Occipital lobe (tissue), 2 donors: ENCODE results near the gene ATP1A3. TPM values are rescaled to one million over a fixed set of nuclear protein-coding genes. Genes with fewer than 3 reads are reported as not detected.
"Not testable (repeated sequence)": the region's sequence is repeated elsewhere in the genome, so short reads cannot be mapped to it uniquely, and the experiment has no call there.

Experiments
- DNase-seq: peaks from one replicate; lab custom pipeline; 2025; lab: John Stamatoyannopoulos, UW
- total RNA-seq: library from RNA; depleted of rRNA; stranded (reverse); fragments of >200 nt; gene quantifications from one replicate; pipeline ENCODE4 v1.2.3, GENCODE V29; 2014

ATP1A3 gene
- total RNA-seq = 153 TPM

DNA sequence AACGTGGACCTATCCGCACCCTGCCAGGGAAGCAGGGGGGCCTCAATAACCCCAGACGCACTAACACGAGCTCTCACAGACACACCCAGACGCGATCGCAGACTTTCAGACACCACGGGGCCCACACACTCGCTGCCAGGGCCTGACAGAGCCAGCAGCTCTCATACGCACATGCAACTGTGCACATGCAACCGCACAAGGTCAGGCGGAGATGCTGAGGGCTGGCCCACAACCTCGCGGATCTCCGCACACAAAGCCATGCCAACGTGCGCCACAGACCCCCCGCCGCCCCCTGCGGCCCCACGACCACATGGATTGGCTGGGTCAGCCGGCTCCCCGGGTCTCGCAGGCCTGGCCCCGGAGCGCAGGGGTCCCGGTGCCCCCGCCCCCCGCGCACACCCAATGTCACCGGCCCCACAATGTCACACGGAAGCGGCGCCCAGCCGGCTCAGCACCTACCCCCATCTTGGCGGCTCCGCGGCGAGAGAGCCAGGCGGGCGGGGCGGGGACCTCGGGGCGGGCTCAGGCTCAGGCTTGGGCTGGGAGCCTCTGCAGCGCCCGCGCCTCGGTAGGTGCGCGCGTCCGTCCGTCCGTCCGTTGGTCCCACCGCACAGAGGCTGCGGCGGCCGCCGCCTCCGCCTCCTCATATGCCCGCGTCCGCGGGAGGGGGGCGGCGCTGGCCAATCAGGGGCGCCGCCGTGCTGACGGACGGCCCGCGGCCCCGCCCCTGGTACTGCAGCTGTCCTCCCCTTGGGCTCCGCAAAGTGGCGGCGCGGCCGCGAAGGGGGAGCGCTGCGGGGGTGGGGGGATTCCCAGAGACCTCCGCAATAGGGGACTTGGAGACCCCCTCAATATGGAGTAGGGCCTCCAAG, at the start of gene ATP1A3:
Gene ATP1A3 (minus strand): TSS at position 619 of the 872 bp plus-strand sequence. CDS start 154 bp downstream, at position 465.
- DNase-seq = peak; percentile 65

DNA sequence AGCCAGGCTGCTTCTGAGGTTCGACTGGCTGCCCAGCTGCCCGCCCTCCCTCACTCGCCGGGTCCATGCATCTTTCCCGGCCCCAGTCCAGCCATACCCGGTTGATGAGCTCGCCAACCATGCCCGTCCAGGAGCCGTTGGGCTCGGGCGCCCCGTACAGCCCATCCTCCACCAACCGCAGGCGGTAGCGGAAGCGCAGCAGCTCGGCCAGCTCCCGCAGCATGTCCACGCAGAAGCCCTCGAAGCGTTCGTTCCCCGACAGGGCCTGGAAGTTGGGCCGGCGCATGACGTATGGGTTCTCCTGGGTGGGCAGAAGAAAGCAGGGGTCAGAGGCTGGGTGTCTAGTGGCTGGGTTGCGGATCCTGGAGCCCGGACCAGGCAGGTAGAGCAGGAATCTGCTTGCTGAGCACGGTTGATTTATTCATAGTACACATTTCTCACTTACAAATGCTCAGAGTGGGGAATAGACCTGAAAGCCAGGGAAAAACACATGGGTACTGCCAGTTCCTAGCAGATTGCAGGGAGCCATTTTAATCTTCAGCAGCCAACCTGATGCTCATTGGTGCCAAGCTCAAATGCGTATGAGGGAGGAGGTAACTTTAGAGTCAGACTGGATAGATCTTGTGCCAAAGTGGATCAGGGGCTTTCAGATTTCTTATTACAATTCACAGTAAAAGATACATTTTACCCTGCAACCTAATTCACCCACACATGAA, 48.6 kb upstream of the ATP1A3 start:
- peak; percentile 29 for DNase-seq

DNA sequence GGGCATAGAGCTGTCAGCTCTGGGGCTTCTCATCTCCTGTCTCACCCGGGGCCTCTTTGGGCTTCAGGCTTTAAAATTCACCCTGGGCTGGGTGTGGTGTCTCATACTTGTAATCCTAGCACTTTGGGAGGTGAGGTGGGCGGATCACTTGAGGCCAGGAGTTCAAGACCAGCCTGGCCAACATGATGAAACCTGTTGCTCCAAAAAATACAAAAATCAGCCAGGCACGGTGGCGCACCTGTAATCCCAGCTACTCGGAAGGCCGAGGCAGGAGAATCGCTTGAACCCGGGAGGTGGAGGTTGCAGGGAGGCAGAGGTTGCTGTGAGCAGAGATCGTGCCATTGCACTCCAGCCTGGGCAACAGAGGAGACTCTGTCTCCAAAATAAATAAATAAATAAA, 46.5 kb upstream of the ATP1A3 start:
- not testable (repeated sequence) for DNase-seq

DNA sequence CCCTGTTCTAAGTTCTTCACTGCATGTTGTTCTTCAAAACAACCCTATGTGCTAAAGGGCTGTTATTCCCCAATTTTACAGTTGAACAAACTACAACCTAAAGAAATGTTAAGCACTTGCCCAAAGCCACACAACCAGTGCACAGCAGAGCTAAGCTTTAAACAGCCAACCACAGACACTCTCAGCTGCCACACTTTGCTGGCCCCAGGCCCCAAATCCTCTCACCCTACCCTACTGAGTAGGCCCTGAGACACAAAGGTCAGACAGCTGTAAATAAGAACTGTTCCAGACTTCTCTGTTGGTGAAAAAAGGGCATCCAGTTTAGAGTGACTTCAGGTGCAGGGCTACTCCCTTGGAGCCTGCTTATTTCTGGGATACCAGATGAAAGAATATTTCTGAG, 46.0 kb upstream of the ATP1A3 start:
- no peak for DNase-seq

DNA sequence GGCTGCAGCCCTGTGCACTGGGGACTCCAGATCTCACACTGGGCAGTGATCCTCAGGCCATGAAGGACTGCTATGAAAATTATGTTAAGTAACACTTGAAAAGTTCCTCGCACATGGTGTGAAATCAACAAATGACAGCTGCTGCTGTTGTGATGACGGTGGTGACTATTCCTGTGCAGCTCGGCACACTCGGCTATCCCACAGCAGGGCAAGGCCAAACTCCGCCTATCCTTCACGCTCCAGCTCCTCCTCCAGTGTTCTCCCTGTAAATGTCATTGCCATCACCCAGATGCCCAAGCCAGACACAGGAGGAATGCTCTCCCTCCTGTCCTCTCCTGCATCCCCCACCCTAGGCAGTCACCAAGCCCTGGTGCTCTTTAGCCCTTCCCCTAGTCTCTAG, 44.6 kb upstream of the ATP1A3 start:
- DNase-seq = peak; percentile 45

DNA sequence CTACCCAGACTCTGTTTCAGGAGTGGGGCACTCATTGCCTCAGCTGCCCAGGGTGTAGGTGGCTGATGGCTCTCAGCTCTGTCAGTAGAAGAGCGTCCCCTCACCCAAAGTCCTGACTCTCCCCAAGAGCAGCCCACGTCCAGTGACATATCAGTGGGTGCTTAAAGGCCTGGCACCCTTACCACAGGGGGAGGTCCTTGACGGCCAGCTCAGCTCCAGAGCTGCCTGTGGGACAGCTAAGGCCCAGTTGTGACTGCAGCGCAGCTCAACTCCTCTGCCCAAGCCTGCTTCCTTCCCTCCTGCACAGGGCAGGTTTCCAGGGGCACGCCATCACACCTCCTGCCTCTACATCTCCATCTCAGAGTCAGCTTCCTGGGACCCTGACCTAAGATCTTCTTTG, 43.6 kb upstream of the ATP1A3 start:
- DNase-seq = no peak

DNA sequence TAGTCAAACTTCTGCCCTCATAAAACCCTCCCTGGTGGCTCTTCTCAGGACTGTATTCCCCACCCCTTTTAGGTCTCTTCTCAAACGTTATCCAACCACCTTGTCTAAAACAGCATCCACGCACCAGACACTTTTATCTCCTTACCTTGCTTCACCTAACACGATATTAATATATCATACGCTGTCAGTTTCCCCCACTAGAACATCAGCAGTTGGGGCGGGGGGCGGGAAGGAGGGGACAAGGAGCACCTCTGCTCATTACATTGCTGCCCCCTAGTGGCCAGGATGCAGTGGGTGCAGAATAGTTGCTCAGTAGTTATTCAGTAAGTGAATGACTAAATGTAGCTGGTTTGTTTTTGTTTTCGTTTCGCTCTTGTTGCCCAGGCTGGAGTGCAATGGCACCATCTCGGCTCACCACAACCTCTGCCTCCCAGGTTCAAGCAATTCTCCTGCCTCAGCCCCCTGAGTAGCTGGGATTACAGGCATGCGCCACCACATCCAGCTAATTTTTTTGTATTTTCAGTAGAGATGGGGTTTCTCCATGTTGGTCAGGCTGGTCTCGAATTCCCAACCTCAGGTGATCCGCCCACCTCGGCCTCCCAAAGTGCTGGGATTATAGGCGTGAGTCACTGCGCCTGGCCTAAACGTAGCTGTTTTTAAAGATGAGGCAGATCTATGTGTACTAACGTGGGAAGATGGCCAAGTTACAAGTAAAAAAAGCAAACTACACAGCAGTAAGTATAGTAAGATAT, 40.8 kb upstream of the ATP1A3 start:
- not testable (repeated sequence) for DNase-seq

DNA sequence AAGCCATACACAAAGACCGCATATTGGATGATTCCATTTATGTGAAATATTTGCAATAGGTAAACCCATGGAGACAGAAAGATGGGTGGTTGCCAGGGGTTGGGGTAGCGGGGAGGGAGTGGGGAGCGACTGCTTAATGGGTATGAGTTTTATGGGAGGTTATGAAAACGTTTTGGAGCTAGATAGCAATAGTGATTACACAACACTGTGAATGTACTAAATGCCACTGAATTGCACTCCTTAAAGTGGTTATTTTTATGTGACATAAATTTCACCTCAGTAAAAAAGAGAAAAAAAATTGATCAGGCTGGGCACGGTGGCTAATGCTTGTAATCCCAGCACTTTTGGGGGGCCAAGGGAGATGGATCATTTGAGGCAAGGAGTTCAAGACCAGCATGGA, 39.4 kb upstream of the ATP1A3 start:
- DNase-seq = no peak

DNA sequence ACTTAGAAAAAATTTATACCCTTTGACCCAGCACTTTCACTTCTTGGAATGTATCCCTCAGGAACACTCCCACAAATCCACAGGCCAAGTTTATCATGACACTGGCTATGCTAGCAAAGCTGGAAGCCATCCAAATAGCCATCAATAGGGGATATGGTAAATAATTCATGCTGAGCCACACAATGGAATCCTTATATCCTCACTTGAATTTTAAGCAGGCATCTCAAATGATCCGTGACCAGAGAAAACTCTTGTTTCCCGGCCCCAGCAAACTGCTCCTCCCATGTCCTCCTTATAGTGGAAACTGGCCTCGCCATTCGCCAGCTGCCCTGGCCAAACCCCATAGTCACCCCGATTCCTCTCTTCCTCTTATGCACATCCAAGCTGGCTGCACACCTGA, 38.4 kb upstream of the ATP1A3 start:
- no peak for DNase-seq

DNA sequence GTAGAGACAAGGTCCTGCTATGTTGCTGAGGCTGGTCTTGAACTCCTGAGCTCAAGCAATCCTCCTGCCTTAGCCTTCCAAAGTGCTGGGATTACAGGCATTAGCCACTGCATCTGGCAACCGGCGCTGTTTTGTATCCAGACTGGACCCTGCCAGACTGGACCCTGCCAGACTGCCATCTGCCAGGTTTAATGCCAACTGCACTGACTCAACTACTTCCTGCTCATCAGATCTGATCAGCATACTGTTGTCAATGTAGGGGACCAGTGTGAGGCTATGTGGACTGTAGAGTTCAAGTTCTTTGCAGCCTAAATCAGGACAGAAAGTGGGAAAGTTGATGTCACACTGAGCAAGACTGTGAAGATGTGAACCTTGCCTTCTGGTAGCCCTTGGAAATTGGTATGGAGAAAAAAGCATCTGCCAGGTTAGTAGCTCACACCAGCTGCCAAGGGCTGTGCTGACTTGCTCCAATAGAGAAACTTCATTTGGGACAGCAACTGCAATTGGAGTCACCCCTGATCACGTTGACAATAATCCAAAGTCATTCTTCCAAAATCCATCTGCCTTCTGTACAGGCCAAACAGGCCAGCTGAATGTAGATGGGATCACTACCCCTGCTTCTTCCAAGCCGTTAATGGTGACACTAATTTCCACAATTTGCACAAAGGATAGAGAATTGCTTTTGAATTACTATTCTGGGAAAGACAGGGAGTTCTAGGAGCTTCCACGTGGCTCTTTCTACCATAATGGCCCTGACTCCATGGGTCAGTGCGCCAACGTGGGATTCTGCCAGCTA, 36.8 kb upstream of the ATP1A3 start:
- no peak for DNase-seq

DNA sequence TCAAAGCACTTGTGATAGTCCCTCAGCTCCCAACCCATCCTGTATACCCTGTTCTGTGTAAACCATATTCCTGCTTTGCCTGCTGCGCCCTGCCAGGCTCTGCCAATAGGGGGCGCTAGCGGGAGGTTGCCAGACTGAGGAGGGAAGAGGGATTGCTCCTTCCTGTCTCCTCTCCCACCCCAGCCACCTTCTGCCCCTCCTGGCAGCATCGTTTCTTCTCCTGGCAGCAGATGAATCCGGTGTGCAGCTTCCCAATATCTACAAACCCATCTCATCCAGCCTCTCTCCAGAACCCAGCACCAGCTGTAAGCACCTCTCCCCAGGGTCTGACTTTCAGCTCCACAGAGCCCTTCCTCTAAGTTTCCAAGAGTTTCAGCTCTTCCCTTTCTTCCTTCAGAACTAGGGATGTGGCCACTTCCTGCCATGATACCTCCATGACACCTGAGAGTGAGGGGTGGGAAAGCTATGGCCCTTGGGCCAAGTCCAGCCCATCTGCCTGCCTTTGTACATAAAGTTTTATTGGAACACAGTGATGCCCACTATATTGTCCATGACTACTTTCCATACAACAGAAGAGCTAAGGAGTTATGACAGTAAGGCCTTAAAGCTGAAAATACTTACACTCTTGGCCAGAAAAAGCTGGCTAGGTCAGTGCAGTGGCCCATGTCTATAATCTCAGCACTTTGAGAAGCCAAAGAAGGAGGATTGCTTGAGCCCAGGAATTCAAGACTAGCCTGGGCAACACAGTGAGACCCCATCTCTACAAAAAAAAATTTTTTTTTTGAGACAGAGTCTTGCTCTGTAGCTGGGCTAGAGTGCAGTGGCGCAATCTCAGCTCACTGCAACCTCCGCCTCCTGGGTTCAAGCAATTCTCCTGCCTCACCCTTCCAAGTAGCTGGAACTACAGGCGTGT, 34.5 kb upstream of the ATP1A3 start:
- DNase-seq = no peak

DNA sequence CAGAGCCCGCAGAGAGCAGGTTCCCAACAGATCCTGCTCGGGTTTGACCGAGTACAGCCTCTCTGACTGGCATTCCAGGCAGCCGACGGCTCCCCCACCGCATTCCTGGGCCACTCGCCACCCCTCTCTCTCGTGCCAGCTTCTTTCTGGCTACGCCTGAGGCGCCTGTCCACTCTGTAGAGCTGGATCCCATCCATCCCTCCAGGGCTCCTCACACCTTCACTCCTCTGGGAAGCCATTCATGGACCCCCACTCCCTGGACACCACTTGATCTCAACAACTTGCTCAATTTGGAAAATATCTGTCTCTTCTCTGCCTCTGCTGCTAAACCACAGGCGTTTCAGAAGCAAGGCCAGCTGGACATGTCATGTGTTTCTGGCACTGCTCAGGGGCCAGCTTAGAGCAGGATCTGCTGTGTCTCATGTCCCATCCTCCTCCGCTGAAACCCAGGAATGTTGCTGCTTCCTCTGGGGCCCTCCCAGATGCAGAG, 30.6 kb upstream of the ATP1A3 start:
- no peak for DNase-seq

DNA sequence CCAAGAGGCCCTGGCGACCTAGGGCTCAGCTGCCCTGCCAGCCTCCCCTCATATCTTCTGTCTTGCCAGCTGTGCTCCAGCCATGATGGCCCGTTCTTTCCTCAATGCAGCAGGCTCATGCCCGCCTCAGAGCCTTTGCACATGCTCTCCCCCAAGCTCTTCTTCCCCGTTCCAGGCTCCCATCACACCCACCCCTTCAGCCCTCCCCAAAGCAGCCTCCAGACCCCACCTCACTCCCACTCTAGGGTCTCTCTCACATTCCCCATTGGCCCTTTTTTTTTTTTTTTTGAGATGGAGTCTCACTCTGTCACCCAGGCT, 29.9 kb upstream of the ATP1A3 start:
- no peak for DNase-seq

DNA sequence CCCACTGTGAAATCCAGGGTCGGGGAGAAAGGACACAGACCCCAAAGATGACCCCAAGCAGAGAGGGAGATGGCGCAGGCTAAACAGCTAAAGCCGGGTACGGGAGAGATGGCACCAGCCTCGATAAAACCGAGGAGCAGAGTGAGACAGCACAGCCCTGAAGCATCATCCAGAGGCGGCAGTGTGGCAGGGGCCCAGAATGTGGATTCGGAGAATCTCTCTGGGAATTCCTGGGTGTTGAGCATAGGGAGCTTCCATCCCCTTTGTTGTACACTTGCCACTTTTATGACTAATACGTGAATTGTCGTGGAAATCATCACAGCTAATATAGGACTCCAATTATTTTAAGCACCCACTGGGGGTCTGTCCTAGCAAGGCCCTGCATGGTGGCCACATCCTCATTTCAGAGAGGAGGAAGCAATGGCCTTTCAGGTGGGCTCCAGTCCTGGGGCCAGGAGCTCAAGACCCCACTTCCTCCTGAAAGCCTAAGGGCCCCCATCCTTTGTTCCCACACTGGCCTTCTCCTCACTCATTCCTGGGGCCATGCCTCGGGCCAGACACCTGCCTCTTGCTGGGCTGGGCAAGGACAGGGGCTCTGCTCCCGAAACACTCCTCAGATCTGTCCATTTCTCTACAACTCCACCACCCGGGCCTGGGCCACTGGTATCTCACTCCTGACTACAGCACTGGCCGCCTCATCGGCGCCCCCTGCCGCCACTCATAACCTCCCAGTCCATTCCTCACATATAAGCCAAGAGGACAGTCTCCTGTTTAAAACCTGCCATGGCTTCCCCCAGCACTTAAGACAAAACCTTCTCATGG, 29.3 kb upstream of the ATP1A3 start:
- no peak for DNase-seq

DNA sequence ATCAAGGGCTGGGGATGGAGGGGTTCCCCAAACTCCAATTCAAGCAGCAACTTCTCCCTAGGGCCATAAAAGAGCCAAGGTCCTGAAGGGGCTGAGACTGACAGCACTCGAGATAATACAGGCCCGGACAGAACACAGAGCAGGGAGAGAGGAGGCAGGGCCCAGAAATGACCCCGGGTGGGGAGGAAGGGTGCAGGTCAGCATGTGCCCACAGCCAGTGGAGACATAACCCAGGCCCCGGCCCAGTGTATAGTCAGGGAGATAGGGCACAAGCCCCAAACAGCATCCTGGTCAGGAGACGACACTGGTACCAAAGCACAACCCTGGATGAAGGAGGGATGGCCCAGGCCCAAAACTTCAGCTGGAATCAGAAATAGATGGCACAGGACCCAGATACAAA, 28.6 kb upstream of the ATP1A3 start:
- DNase-seq = no peak

DNA sequence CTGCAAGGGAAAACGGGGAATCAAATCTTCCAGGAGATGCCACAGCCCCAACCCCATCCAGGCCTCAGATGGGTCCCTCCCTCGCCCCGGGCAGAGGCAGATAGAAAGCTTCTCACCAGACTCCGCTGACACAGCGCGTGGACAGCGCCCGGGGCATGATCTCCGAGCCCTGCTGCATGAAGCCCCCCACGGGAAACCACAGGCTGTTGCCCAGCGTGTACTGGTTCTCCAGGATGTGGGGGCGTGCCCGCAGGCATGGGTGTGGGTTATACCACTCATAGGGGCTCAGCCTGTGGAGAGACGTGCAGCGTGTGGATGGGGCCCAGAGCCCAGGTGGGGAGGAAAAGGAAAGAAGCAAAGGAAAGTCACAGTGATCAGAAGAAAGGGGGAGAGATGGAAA, 27.2 kb upstream of the ATP1A3 start:
- no peak for DNase-seq

DNA sequence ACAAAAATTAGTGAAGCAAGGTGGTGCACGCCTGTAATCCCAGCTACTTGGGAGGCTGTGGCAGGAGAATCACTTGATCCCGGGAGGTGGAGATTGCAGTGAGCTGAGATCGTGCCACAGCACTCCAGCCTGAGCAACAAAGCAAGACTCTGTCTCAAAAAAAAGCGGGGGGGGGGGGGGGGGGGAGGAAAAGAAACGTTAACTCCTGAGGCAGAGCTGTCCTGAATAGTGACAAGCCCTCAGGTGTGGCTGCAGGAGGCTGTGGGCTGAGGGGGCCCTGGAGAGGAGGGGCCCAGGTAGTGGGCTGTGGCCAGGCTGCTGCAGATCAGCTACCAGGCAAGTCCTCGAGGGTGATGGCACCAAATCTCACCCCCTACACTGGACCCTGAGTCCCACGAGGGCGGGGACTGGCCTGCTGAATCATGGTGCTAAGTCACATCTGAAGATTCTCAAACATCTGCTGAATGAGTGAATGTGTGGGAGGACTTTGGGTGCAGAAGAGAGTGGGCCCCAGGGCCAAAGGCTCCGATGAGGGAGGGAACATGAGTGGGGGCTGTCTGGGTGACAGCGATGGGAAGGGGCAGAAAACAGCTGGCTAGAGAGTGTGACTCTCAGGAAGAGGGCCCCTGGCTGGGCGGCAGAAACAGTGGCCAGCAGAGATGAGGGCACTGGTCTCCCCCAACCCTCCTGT, 24.6 kb upstream of the ATP1A3 start:
- no peak for DNase-seq

DNA sequence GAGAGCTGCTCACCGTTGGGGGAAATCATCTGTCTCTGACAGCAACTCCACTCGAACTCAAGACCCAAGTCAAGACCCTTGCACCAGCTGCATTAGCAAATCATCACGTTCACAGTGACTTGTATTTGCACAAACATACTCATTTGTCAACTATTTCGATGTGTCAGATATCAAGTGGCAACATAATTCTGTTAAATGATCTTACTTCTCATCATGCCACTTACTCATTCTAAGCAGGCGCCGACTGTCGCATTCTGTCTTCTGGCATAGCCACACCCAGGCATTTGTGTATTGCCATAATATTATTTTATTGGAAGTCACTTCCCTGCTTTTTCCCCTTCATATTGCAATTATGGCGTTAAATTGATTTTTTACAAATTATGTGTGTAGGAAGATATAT, 23.0 kb upstream of the ATP1A3 start:
- DNase-seq = no peak

DNA sequence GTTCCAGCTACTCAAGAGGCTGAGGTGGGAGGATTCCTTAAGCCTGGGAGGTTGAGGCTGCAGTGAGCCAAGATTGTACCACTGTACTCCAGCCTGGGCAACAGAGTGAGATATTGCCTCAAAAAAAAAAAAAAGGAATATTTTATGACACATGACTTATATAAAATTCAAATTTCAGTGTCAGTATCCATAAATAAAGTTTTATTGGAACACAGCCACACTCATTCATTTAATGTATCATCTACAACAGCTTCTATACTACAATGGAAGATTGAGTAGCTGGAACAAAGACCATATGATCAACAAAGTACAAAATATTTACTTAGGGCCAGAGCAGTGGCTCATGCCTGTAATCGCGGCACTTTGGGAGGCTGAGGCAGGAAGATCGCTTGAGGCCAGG, 18.7 kb upstream of the ATP1A3 start:
- DNase-seq = not testable (repeated sequence)
